ENCODE measurements around the gene HMGN5.
A peak's percentile ranks its signal among the peaks of the same experiment; 100 is the strongest.

Gene HMGN5

DNA sequence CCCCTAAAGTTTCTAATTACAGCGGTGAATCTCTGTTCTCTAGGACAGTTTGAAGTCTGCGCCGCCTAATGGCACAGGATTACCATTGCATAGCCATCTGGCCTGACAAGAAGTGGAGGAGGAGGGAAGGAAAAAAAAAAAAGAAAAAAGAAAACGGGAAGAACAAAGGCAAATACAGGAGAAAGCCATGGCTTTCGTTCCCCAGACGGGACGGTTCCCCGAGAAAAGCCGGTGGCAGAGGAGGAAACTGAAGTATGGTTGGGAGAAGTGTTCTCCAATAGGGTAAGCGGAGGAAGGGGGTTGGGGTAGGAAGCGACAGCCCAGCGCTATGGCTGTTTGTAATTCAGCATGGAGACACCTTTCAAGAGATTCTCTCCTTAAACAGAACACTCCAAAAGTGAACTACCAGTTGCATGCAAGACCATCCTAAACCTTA lies 80.8 kb downstream of the HMGN5 start:
- DNase-seq = peak in 39 of 56 donors; percentile 0 to 41 (median 8)

DNA sequence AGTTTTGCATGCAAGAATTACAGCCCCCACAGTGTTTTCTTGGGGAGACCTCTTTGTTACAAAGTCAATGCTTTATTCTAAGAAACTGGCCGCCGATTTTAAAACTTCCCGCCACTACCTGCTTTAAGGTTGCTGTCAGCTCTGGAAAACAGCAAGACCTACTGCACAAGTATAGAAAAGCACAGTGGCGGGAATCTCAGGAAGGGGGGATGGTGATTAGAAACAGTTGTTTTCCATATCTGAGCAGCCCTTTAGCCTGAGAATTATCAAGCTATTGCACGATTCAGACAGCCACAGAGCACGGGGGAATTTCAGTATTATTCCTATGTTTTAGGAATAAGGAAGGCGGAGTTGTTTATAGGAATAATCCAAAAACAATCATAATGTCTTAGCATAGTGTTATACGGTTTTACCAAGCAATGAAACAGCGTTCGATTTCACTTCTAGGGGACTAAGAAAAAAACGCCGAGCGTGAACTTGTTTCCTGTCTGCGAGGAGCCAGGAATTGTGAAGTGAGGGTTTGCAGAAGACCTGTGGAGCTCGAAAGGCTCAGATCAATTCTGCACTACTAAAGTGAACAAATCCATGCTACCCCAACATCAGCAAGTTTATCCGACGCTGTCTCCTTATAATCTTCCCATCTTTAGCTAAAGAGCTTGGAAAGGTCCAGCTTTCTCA lies 81.3 kb downstream of the HMGN5 start:
- peak in 4 of 56 donors; percentile 4 to 24 (median 14) for DNase-seq

DNA sequence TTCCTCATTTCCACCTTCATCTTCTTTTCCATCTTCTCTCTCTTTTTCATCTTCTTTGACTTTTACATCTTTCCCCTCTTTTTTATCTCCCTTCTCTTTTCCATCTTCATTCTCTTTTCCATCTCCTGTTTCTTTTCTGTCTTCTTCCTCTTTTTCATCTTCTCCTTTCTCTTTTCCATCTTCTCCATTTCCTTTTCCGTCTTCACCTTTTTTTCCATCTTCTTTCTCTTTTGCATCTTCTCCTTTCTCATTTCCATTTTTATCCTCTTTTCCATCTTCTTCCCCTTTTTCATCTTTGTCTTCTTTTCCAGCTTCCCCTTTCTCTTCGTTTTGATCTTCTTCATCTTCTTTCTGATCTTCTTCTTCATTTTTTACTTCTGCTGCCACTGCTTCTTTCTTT lies 87.0 kb downstream of the HMGN5 start:
- DNase-seq = no peak

DNA sequence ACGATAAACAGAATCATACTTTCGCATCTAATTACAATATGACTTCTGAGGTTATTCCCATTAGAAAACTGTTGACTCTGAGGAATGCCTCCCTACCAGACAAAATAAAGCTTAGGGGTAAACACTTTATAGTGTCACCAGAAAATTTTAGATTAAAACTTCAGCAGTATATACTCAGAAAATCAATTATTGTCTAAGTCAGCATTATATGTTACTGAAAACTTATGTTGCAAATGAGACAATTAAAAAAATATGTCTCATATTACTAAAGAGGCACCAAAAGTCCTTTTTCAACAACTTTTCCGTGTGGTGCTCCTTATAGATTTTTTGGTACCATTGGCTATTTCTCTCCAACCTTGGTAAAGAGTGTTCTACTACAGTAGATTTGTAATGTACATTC lies 91.4 kb downstream of the HMGN5 start:
- DNase-seq = no peak

DNA sequence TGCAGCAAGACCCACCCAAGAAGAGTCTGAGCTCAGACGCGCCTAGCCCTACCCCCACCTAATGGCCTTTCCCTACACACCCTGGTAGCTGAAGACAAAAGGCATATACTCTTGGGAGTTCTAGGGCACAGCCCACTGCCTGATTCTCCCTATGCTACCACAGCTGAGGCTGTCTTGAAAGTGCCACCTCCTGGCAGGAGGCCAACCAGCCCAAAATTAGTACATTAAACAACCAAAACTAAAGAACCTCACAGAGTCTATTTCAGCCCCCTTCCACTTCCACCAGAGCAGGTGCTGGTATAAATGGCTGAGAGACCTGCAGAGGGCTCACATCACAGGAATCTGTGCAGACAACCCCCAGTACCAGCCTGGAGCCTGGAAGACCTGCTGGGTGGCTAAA lies 119.1 kb downstream of the HMGN5 start:
- DNase-seq = no peak

All from amygdala (tissue), 56 donors.